GM10248 (cell line): ENCODE measurements around the gene TUSC1.
"Not testable (repeated sequence)": the region's sequence is repeated elsewhere in the genome, so short reads cannot be mapped to it uniquely, and the experiment has no call there.

Experiments
- CTCF ChIA-PET: fragments of 300-600 bp; sonication (Branson Sonifier 250); formaldehyde crosslinking; extraction: SDS; loops from one replicate; lab custom pipeline; 2021; ENCODE audit warnings: antibody characterized with exemption; lab: Yijun Ruan, JAX
- POLR2A ChIA-PET: fragments of 350-650 bp; sonication (Branson Sonifier 250); formaldehyde crosslinking; extraction: SDS; loops from one replicate; lab custom pipeline; 2020; ENCODE audit warnings: antibody characterized with exemption; lab: Yijun Ruan, JAX
- DNase-seq: peaks from one replicate; pipeline ENCODE4 v3.0.0; 2012; ENCODE audit errors: extremely low spot score
- TF ChIP-seq, protein P1 (sequence below): IDR thresholded peaks from 2 replicates; pipeline ENCODE4 v1.5.1; 2012; ENCODE audit warnings: mild to moderate bottlenecking, low read depth; ENCODE audit errors: extremely low read depth, missing control alignments, control extremely low read depth

TUSC1 gene

DNA sequence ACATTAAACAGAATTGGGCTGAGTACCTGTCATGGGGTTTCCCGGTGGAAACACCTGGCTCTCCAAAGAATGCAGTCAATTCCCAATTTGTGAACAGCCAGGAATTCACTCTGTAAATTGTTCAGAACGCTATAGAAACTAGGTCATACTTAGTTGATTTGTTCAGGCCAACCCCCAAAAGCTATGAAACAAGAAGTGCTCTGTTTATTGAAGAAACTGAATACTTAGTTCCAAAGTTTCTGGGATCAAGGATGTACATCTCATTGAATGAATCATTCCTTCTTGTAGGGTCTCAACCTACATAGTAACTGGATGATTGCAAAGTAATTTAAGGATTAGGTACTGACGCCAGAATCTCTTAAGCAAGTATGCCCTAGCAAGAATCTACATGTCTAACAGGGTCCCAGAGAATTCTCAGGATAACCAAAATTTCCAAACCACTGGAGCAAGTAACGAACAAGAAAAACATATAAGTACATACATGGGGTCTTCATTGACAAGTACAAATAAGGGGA, 659 bp upstream of the TUSC1 start:
- ChIA-PET POLR2A (no interaction called here), CTCF (no interaction called here)
- TF ChIP-seq, protein P1, sequence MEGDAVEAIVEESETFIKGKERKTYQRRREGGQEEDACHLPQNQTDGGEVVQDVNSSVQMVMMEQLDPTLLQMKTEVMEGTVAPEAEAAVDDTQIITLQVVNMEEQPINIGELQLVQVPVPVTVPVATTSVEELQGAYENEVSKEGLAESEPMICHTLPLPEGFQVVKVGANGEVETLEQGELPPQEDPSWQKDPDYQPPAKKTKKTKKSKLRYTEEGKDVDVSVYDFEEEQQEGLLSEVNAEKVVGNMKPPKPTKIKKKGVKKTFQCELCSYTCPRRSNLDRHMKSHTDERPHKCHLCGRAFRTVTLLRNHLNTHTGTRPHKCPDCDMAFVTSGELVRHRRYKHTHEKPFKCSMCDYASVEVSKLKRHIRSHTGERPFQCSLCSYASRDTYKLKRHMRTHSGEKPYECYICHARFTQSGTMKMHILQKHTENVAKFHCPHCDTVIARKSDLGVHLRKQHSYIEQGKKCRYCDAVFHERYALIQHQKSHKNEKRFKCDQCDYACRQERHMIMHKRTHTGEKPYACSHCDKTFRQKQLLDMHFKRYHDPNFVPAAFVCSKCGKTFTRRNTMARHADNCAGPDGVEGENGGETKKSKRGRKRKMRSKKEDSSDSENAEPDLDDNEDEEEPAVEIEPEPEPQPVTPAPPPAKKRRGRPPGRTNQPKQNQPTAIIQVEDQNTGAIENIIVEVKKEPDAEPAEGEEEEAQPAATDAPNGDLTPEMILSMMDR: no peak
- DNase-seq: no peak

DNA sequence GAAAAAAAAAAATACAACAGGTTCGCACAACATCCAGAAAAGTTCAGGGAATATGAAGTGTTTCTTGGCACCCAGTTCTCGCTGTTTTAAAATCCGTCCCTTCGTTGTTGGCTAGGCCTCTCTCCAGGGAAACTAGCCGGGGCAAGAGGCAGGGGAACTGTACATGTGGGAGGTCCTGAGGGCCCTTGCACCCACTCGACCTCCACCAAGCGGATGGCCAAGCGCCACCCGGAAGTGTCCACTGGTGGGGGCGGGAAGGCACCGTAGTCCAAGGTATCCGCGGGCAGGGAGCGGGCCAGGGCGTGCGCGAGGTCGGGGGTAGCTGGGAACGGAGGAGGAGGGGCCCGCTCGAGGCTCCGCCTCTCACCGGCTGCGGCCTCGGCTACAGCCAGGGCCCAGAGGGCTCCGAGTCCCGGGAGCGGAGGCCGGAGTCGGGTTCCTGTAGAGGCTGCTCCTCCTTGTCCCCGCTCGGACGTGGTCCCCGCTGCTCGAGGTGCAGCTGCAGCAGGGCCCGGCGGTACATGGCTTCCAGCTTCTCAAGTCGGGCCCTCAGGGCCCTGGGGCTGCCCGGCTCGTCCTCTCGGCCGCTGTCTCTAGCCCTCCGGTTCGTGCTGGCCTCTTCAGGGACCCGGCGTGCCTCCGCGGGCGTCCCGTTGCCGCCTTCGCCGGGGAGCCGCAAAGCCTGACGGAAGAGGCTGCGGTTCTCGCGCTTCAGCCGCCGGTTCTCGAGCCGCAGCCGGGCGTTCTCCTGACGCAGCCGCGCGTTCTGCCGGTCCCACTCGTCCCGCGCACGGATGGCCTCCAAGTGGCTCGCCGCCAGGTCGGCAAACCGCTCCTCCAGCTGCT, 720 bp downstream of the TUSC1 start:
- CTCF ChIA-PET: no interaction called here
- TF ChIP-seq, protein P1: no peak
- peak; percentile 11 for DNase-seq
- POLR2A ChIA-PET: no interaction called here

- DNase-seq, POLR2A ChIA-PET: not testable (repeated sequence)
- CTCF ChIA-PET: interaction anchor here (1.3 kb wide), 1 partner anchor 13 kb away, joined by 5 read pairs; no protein-coding TSS in a partner anchor
These were observed 2.4 kb downstream of the TUSC1 start for GRCh38 chr9:25675858-25676257.

- TF ChIP-seq, protein P1: no peak
- DNase-seq: no peak
- POLR2A ChIA-PET: no interaction called here
- CTCF ChIA-PET: no interaction called here
These were observed 19.7 kb downstream of the TUSC1 start for GRCh38 chr9:25658571-25658970.

DNA sequence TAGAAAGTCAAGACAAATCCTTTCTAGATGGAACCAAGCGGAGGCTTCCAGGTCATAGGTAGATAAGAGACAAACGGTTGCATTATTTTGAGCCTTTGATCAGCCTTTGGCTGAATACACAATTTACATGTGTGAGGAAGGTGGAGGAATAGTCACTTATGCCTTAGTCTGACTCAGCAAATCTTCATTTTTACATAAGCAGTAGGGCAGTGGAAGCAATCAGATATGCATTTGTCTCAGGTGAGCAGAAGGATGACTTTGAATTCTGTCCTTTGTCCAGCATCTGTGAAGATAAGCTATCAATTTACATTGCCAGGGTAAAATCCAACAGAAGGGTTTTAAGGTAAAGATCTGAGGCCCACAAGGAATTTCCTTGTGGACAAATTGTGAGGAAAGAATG, 23.8 kb downstream of the TUSC1 start:
- CTCF ChIA-PET: interaction anchor here (1.5 kb wide), 1 partner anchor 22 kb away, joined by 3 read pairs; no protein-coding TSS in a partner anchor
- TF ChIP-seq, protein P1: no peak
- DNase-seq: no peak
- POLR2A ChIA-PET: no interaction called here

DNA sequence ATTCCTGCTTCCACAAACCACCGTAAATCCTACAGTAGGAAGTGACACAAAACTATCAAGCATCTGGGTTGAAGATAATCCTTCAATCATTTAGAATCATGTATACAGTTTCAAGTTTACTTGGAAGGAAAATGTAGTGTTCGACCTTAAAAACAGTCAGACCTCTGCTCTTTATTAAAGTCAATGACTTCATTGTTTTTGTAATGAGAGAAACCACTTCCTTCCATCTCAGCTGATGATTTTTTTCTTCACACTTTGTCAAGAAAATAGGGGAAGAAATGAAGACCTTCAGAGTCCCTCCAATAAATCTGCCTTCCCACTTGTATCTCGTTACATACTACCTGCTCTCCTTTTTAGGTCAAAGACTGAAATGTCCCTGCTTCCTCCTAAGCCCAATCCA, 30.1 kb downstream of the TUSC1 start:
- ChIA-PET POLR2A (no interaction called here), CTCF (interaction anchor here (1.7 kb wide), 1 partner anchor 15 kb away, joined by 3 read pairs; no protein-coding TSS in a partner anchor)
- no peak for DNase-seq
- TF ChIP-seq, protein P1: no peak

- ChIA-PET POLR2A (no interaction called here), CTCF (no interaction called here)
- DNase-seq: no peak
- TF ChIP-seq, protein P1: no peak
These were observed 42.2 kb downstream of the TUSC1 start for GRCh38 chr9:25636026-25636425.
